ENCODE measurements around the gene CDKN1A.

CDKN1A gene

GRCh38 chr6:36698871-36699271, 20.4 kb downstream of the CDKN1A start:
- no peak overlapping the region for H3K4me3 ChIP-seq (ENCODE audit: low read length)
- TF ChIP-seq, protein P1, sequence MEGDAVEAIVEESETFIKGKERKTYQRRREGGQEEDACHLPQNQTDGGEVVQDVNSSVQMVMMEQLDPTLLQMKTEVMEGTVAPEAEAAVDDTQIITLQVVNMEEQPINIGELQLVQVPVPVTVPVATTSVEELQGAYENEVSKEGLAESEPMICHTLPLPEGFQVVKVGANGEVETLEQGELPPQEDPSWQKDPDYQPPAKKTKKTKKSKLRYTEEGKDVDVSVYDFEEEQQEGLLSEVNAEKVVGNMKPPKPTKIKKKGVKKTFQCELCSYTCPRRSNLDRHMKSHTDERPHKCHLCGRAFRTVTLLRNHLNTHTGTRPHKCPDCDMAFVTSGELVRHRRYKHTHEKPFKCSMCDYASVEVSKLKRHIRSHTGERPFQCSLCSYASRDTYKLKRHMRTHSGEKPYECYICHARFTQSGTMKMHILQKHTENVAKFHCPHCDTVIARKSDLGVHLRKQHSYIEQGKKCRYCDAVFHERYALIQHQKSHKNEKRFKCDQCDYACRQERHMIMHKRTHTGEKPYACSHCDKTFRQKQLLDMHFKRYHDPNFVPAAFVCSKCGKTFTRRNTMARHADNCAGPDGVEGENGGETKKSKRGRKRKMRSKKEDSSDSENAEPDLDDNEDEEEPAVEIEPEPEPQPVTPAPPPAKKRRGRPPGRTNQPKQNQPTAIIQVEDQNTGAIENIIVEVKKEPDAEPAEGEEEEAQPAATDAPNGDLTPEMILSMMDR (conservative IDR thresholded peaks at IDR 0.05; ENCODE audit: low read length) = no peak
- DNase-seq (ENCODE audit: low read depth) = no peak

DNA sequence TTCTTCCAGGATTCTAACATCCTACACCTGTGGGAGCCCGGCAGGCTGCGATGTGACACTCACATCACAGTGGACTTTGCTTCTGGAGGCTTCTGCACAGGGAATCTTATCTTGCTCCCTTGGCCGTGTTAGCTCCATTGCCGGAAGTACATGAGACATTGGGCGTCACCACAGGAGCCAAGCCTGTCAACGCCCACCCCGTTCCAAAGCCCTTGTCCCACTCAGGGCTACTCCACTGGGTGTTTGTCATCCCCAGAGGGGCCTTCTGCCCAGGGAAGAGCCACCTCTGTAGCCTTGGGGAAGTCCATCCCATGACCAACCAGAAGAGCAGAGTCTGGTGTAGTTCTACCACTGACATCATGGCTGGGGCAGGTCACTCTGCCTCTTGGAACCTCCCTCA, 20.8 kb downstream of the CDKN1A start:
- no peak overlapping the region for H3K4me3 ChIP-seq (ENCODE audit: low read length)
- no peak for DNase-seq (ENCODE audit: low read depth)
- TF ChIP-seq, protein P1 (conservative IDR thresholded peaks at IDR 0.05; ENCODE audit: low read length) = no peak

DNA sequence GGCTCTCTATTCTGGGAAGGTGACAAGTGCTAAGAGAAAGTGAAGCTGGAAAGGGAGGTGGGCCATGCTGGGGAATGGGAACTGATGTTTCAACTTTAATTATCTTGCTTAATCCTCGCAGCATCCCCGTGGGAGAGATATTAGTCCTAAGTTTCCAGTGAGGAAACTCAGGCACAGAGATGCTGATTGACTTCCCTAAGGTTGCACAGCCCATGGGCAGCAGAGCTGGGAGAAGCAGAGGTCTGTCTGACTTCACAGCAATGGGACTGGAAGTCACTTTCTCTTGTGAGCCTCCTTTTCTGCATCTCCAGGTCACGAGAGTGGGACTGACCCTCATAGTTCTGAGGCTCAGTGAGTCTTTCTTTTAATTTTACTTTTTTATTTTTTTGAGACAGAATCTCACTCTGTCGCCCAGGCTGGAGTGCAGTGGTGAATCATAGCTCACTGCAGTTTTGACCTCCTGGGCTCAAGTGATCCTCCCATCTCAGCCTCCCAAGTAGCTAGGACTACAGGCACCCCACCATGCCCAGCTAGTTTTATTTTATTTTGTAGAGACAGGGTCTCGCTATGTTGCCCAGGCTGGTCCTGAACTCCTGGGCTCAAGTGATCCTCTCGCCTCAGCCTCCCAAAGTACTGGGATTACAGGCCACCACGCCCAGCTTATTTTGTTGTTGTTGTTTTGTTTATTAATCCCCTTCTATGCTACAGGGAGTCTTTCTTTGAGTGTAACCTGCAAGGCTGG, 21.7 kb downstream of the CDKN1A start:
- TF ChIP-seq, protein P1 (conservative IDR thresholded peaks at IDR 0.05; ENCODE audit: low read length) = no peak
- no peak overlapping the region for H3K4me3 ChIP-seq (ENCODE audit: low read length)
- DNase-seq (ENCODE audit: low read depth) = no peak

GRCh38 chr6:36700831-36701230, 22.3 kb downstream of the CDKN1A start:
- TF ChIP-seq, protein P1 (conservative IDR thresholded peaks at IDR 0.05; ENCODE audit: low read length) = no peak
- no peak overlapping the region for H3K4me3 ChIP-seq (ENCODE audit: low read length)
- no peak for DNase-seq (ENCODE audit: low read depth)

DNA sequence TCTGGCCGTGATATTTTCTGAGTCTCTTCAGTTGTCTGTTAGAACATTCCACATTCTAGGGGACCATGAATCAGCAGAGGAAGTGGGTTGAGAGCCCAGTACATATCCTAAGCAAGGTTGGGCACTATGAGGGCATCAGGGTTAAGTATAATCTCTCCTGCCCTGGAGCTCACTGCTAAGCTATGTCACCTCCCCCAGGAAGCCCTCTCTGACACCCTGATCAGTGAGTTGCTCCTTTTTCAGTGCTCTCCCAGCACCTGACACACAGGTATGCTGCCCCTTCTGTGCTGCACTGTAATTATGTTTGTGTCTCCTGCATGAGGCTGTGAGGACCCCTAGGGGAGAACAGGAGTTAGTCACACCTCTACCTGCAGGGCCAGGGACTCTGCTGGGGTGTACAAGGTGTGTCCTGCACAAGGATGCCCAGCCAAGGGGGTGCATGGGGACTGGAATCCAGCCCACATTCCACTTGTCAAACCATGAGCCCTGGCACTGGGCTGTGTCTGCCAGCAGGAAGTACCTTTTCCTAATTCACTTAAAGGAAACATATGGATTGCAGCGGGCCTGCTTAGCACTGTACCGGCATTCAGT, 23.0 kb downstream of the CDKN1A start:
- DNase-seq (ENCODE audit: low read depth) = no peak
- TF ChIP-seq, protein P1 (conservative IDR thresholded peaks at IDR 0.05; ENCODE audit: low read length) = no peak
- H3K4me3 ChIP-seq (ENCODE audit: low read length) = no peak overlapping the region

DNA sequence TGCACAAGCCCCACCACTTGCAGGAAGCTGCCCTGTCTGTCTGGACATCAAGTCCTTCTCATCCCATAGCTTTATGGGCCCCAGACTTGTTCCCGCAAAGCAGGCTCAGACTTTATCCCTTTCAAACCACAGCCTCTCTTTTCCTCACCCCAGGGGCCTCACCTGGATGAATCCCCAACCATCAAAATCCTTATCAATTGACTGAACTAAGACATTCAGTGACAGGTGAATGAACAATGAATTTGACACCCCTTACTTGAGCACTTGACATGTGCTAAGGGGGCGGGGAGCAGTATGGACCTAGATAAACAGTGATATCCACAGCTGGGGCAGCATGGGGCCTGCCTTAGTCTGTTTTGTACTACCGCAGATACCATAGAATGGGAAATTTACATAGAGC, 24.1 kb downstream of the CDKN1A start:
- DNase-seq (ENCODE audit: low read depth) = no peak
- no peak overlapping the region for H3K4me3 ChIP-seq (ENCODE audit: low read length)
- TF ChIP-seq, protein P1 (conservative IDR thresholded peaks at IDR 0.05; ENCODE audit: low read length) = no peak

GRCh38 chr6:36703081-36703606, 24.6 kb downstream of the CDKN1A start:
- TF ChIP-seq, protein P1 (conservative IDR thresholded peaks at IDR 0.05; ENCODE audit: low read length) = no peak
- DNase-seq (ENCODE audit: low read depth) = no peak
- H3K4me3 ChIP-seq (ENCODE audit: low read length) = no peak overlapping the region
